GM19328 (cell line): Measurements from ENCODE around the gene VIT.

Experiments used
- ATAC-seq: cut with Tn5 transposase; IDR thresholded peaks from one replicate; pipeline ENCODE4 v1.9.1; 2021; ENCODE audit warnings: mild to moderate bottlenecking, moderate library complexity; ENCODE audit not compliant: unreplicated experiment

The VIT gene

GRCh38 chr2:36708041-36708741, 11.7 kb downstream of the VIT start:
- ATAC-seq, result no peak

GRCh38 chr2:36710858-36711515, 14.5 kb downstream of the VIT start:
- ATAC-seq, result no peak

- no peak for ATAC-seq
Measured at GRCh38 chr2:36711741-36712314, 15.3 kb downstream of the VIT start.

GRCh38 chr2:36713310-36713709, 16.8 kb downstream of the VIT start:
- ATAC-seq, result no peak

- no peak for ATAC-seq
Measured at GRCh38 chr2:36716111-36716510, 19.6 kb downstream of the VIT start.

- ATAC-seq, result no peak
Measured at GRCh38 chr2:36717603-36718266, 21.2 kb downstream of the VIT start.

GRCh38 chr2:36727550-36727949, 31.0 kb downstream of the VIT start:
- no peak for ATAC-seq

- ATAC-seq, result no peak
Measured at GRCh38 chr2:36729067-36729466, 32.6 kb downstream of the VIT start.

GRCh38 chr2:36731941-36732672, 35.6 kb downstream of the VIT start:
- ATAC-seq, result no peak

- no peak for ATAC-seq
Measured at GRCh38 chr2:36732673-36733036, 36.1 kb downstream of the VIT start.

GRCh38 chr2:36733215-36733614, 36.7 kb downstream of the VIT start:
- ATAC-seq, result no peak

GRCh38 chr2:36734304-36734703, 37.8 kb downstream of the VIT start:
- ATAC-seq, result no peak

- ATAC-seq, result no peak
Measured at GRCh38 chr2:36737131-36737750, 40.7 kb downstream of the VIT start.

- ATAC-seq, result no peak
Measured at GRCh38 chr2:36740061-36740460, 43.6 kb downstream of the VIT start.

GRCh38 chr2:36741188-36741837, 44.8 kb downstream of the VIT start:
- ATAC-seq, result no peak

- no peak for ATAC-seq
Measured at GRCh38 chr2:36743954-36744353, 47.4 kb downstream of the VIT start.

- no peak for ATAC-seq
Measured at GRCh38 chr2:36748166-36748565, 51.7 kb downstream of the VIT start.

GRCh38 chr2:36750101-36750500, 53.6 kb downstream of the VIT start:
- no peak for ATAC-seq

GRCh38 chr2:36753706-36754221, 57.3 kb downstream of the VIT start:
- ATAC-seq, result no peak

- ATAC-seq, result no peak
Measured at GRCh38 chr2:36754578-36754977, 58.1 kb downstream of the VIT start.
